H7 (cell line): Measurements from ENCODE around the gene PTPRU. TPM values are rescaled to one million over a fixed set of nuclear protein-coding genes. Genes with fewer than 3 reads are reported as not detected.
A peak's percentile ranks its signal among the peaks of the same experiment; 100 is the strongest.

Experiments used
- DNase-seq: peaks from one replicate; pipeline ENCODE4 v3.0.0; 2012
- H3K27me3 ChIP-seq: 2 replicates; pipeline ENCODE4 v1.6.0; 2011; ENCODE audit warnings: mild to moderate bottlenecking, low read length; ENCODE audit not compliant: control insufficient read depth, insufficient read depth
- H3K36me3 ChIP-seq: replicated peaks from 2 replicates; pipeline ENCODE4 v1.5.1; 2011; ENCODE audit warnings: low read length; ENCODE audit not compliant: control insufficient read depth, insufficient read depth
- H3K4me3 ChIP-seq: 2 replicates; pipeline ENCODE4 v1.5.1; 2011; ENCODE audit warnings: low read depth, mild to moderate bottlenecking, control low read depth, low read length, moderate library complexity; ENCODE audit not compliant: insufficient read depth
- total RNA-seq: library from RNA; depleted of rRNA; stranded (reverse); fragments of >200 nt; shearing (Covaris generic); gene quantifications from 2 replicates; pipeline ENCODE4 v1.2.3, GENCODE V29; 2014

The PTPRU gene
- total RNA-seq, 1 experiment from 2014 or later: 24.6 TPM

- DNase-seq: no peak
- no peaks in the 10 kb centered on the region for H3K27me3 ChIP-seq
- peaks cover 2% of the 10 kb centered on the region for H3K36me3 ChIP-seq
- no peak overlapping the region for H3K4me3 ChIP-seq
Observed at GRCh38 chr1:29279951-29280391, 43.6 kb downstream of the PTPRU start.

- Histone ChIP-seq H3K4me3 (no peak overlapping the region), H3K27me3 (no peaks in the 10 kb centered on the region), H3K36me3 (no peaks in the 10 kb centered on the region; the same call in 1 of the 2 replicates)
- DNase-seq: no peak
Observed at GRCh38 chr1:29280409-29281131, 44.2 kb downstream of the PTPRU start.

- no peak for DNase-seq
- no peaks in the 10 kb centered on the region; the same call in 1 of the 2 replicates for H3K36me3 ChIP-seq
- H3K27me3 ChIP-seq: no peaks in the 10 kb centered on the region
- H3K4me3 ChIP-seq: no peak overlapping the region
Observed at GRCh38 chr1:29281571-29281970, 45.2 kb downstream of the PTPRU start.

DNA sequence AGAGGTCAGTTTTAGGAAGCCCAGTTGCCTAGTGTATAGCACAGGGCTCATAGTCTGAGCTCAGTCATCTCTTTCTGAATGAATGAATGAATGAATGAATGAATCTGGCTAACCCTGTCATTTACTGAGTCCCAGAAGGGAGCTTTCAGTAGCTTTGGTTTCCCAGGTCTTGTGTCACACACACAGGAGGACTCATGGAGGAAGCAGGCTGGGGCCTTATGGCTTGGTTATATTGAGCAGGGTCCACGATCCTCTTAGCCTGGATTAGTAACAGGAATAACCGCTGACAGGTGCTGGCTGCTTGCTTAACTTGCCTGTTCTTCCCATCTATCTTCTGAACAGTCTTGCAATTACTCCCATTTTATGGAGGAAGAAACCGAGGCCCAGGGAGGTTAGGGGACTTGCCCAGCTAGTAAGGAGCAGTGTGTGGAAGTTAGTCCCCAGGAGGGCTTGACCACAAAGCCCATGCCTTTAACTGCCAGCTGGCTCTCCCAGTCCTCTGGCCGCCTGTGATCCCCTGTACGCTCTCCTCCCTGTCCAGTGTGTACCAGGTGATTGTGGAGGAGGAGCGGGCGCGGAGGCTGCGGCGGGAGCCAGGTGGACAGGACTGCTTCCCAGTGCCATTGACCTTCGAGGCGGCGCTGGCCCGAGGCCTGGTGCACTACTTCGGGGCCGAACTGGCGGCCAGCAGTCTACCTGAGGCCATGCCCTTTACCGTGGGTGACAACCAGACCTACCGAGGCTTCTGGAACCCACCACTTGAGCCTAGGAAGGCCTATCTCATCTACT, 46.0 kb downstream of the PTPRU start:
- no peaks in the 10 kb centered on the region; the same call in 1 of the 2 replicates for H3K36me3 ChIP-seq
- DNase-seq: no peak
- no peak overlapping the region for H3K4me3 ChIP-seq
- H3K27me3 ChIP-seq: no peaks in the 10 kb centered on the region

GRCh38 chr1:29282924-29283803, 46.8 kb downstream of the PTPRU start:
- no peaks in the 10 kb centered on the region; the same call in 1 of the 2 replicates for H3K36me3 ChIP-seq
- peak; percentile 98 for DNase-seq
- no peaks in the 10 kb centered on the region for H3K27me3 ChIP-seq
- H3K4me3 ChIP-seq: peak overlapping the region; percentile 43

DNA sequence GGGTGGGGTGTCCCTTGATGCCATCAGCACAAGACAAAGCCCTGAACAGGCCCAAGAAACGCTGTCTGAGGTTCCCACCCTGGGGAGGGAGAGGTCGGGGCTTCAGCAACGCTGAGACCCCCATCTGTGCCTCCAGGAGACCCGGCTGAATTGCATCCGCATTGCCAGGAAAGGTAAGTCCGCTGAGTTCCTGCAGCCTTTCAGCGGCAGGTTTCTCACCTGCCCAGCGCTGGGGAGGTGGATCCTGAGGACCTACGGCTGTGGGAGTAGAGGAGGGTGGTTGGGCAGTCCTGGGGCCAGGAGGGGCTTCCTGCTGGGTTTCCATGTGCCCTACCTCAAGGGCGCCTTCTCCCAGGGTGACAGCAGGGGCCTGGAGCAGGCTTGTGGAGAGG, 47.5 kb downstream of the PTPRU start:
- no peak for DNase-seq
- peak overlapping the region; percentile 24 for H3K4me3 ChIP-seq
- no peaks in the 10 kb centered on the region for H3K27me3 ChIP-seq
- no peaks in the 10 kb centered on the region; the same call in 1 of the 2 replicates for H3K36me3 ChIP-seq

DNA sequence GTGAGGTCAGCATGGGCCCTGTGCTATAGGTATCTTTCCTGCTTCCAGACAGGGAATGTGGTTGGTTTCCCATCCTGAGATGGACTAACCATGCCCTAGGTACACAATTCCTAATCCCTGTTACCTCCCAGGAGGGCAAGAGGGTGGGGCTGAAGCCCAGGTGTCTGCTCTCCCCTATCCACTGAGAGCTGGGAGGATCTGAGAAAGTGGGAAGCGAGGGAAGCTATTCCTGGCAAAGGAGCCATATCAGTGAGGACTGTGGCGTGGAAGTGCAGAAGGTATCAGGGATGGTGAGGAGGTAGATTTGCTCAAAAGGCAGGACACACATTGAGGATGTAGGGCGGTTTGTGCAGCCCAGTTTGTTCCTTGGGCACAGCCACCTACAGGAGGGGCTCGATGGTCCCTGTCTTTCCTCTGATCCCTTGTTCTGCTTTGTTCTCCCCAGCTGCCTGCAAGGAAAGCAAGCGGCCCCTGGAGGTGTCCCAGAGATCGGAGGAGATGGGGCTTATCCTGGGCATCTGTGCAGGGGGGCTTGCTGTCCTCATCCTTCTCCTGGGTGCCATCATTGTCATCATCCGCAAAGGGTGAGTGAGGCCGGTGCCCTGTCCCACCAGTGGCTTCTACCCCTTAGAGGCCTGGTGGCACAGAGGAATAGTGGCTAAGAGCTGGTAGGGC, 48.1 kb downstream of the PTPRU start:
- no peak for DNase-seq
- Histone ChIP-seq H3K27me3 (no peaks in the 10 kb centered on the region), H3K36me3 (no peaks in the 10 kb centered on the region; the same call in 1 of the 2 replicates), H3K4me3 (no peak overlapping the region)

DNA sequence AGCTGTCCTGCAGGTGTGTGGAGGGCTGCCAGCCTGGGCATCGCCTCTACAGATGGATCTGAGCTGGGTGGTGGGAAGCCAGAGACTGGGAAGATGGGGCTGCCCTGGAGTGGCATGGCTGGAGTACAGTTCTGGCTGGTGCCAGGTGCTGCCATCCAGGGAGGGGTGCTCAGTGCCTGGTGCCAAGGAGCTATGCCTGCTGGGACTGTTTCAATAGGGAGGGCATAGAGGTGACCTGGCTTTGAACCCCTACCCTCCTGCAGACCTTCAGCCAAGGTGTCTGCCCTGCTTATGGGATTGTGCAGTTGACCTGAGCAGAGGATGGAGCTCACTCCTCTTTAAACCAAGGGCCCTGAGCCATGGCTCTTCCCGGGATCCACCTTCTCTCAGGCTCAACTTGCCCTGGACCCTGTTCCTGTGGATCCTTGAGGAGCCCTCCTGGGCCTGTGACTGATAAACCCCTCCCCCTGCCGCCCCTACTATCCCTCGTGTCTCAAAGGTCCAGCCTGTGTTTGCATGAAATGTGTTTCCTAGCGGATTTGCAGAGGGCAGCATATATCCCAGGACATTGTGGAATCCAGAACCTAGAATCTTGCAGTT, 48.7 kb downstream of the PTPRU start:
- Histone ChIP-seq H3K36me3 (no peaks in the 10 kb centered on the region; the same call in 1 of the 2 replicates), H3K27me3 (no peaks in the 10 kb centered on the region), H3K4me3 (no peak overlapping the region)
- no peak for DNase-seq

DNA sequence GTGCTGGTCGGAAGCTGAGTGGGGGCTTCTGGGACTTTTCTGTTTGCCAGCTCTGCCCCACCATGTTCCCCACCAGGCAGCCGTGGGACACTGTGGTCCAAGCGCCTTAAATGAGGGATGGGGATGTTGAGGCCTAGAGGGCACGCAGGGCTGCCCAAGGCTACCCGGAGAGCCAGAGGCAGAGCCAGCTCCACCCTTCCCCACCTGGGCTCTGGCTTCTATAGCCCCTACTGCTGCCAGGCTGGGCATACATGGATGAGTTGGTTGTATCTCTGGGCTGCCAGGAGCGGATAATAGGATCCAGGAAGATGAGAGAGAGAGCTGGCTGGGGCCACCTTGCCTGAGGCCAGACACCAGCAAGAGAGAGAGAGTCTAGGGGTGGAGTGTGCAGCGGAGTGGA, 49.4 kb downstream of the PTPRU start:
- H3K27me3 ChIP-seq: no peaks in the 10 kb centered on the region
- no peaks in the 10 kb centered on the region; the same call in 1 of the 2 replicates for H3K36me3 ChIP-seq
- no peak overlapping the region for H3K4me3 ChIP-seq
- no peak for DNase-seq

DNA sequence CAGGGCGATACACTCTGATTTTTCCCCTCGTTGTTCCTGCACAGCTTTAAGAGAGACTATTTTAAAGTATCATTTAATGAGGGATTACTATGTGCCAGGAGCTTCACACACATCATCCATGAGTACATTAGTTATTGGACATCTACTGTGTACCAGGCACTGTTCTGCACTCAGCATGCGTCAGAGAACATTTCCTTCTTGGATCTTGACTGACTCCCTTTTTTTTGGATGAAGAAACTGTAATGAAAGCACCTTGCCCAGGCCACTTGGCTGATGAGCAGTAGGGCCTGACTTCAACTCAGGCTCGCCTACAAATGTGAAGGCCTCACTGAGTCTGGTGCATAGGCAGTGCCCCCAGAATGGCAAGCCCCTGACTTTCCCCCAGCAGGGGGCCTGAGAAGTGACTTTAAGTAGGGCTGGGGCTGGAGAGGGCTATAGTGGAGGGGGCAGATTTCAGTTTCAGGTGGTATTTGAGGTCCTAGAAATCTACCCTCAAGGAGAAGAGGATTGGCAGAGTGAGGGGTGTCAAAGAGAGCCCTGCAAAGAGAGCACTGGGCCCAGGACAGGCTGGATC, 50.0 kb downstream of the PTPRU start:
- Histone ChIP-seq H3K27me3 (no peaks in the 10 kb centered on the region), H3K4me3 (no peak overlapping the region), H3K36me3 (no peaks in the 10 kb centered on the region; the same call in none of the 2 replicates)
- no peak for DNase-seq

- H3K4me3 ChIP-seq: no peak overlapping the region
- H3K27me3 ChIP-seq: no peaks in the 10 kb centered on the region
- DNase-seq: no peak
- H3K36me3 ChIP-seq: peaks cover 2% of the 10 kb centered on the region
Observed at GRCh38 chr1:29289493-29289892, 53.2 kb downstream of the PTPRU start.

GRCh38 chr1:29290414-29290985, 54.2 kb downstream of the PTPRU start:
- DNase-seq: no peak
- Histone ChIP-seq H3K4me3 (no peak overlapping the region), H3K36me3 (peaks cover 2% of the 10 kb centered on the region), H3K27me3 (no peaks in the 10 kb centered on the region)

- Histone ChIP-seq H3K4me3 (no peak overlapping the region), H3K36me3 (peaks cover 2% of the 10 kb centered on the region; the same call in 1 of the 2 replicates), H3K27me3 (no peaks in the 10 kb centered on the region)
- DNase-seq: no peak
Observed at GRCh38 chr1:29291756-29292155, 55.4 kb downstream of the PTPRU start.
